ENCODE measurements around the gene MCM5.

- TF ChIP-seq POLR2AphosphoS5 (IDR thresholded peaks at IDR 0.05; ENCODE audit: low read depth, low read length) (no peak), TAF1 (IDR thresholded peaks at IDR 0.05; ENCODE audit: low read depth, low read length) (no peak)
Measured at GRCh38 chr22:35445933-35446332, 46.0 kb downstream of the MCM5 start.
